OCI-LY3 (cell line): ENCODE data around the gene RAD51B.

Experiments
- H2AFZ ChIP-seq: fragments of 200-600, 300-600 bp; shearing (Covaris generic); 2 replicates; pipeline ENCODE4 v1.6.0; 2014; ENCODE audit warnings: antibody characterized with exemption, low read depth, low read length
- H3K27ac ChIP-seq: fragments of 200-600, 300-600 bp; sonication (generic); 2 replicates; pipeline ENCODE4 v1.5.1; 2014; ENCODE audit warnings: mild to moderate bottlenecking, low read length, moderate library complexity, mixed read lengths
- H3K27me3 ChIP-seq: fragments of 200-600, 300-600 bp; sonication (generic); 2 replicates; pipeline ENCODE4 v1.6.1; 2014; ENCODE audit warnings: low read depth, low read length, mixed read lengths
- H3K36me3 ChIP-seq: fragments of 200-600, 300-600 bp; sonication (generic); replicated peaks from 2 replicates; pipeline ENCODE3; 2014; ENCODE audit warnings: low read depth, low read length, mixed read lengths
- H3K4me1 ChIP-seq: fragments of 300-600, 200-600 bp; sonication (generic); 2 replicates; pipeline ENCODE4 v1.6.1; 2014; ENCODE audit warnings: low read length, mixed read lengths
- H3K4me2 ChIP-seq: fragments of 200-600, 300-600 bp; sonication (generic); 2 replicates; pipeline ENCODE4 v1.6.1; 2014; ENCODE audit warnings: low read length, mixed read lengths
- H3K4me3 ChIP-seq: fragments of 300-600, 200-600 bp; sonication (generic); 2 replicates; pipeline ENCODE4 v1.5.1; 2014; ENCODE audit warnings: antibody characterized with exemption, mild to moderate bottlenecking, low read length, moderate library complexity
- H3K79me2 ChIP-seq: fragments of 300-600, 200-600 bp; shearing (Covaris generic); 2 replicates; pipeline ENCODE4 v1.6.1; 2014; ENCODE audit warnings: mild to moderate bottlenecking, low read length, mixed read lengths
- H3K9ac ChIP-seq: fragments of 300-600, 200-600 bp; shearing (Covaris generic); 2 replicates; pipeline ENCODE4 v1.6.0; 2014; ENCODE audit warnings: mild to moderate bottlenecking, low read length, moderate library complexity
- H3K9me3 ChIP-seq: fragments of 200-600, 300-600 bp; shearing (Covaris generic); 2 replicates; pipeline ENCODE4 v1.6.1; 2014; ENCODE audit warnings: low read length, mixed read lengths; ENCODE audit not compliant: insufficient read depth
- H4K20me1 ChIP-seq: fragments of 200-600, 300-600 bp; sonication (generic); 2 replicates; pipeline ENCODE4 v1.6.1; 2016; ENCODE audit warnings: low read length, mixed read lengths; ENCODE audit not compliant: insufficient read depth
- CTCF ChIP-seq: fragments of 200-600, 300-600 bp; sonication (generic); IDR thresholded peaks from 2 replicates; pipeline ENCODE4 v1.5.1; 2014; ENCODE audit warnings: antibody characterized with exemption, low read length, low read depth
- EZH2phosphoT487 ChIP-seq: fragments of 200-600 bp; shearing (Covaris generic); IDR thresholded peaks from 2 replicates; pipeline ENCODE4 v1.6.1; 2018; ENCODE audit warnings: antibody characterized with exemption, mixed run types, low read depth

The RAD51B gene

GRCh38 chr14:68386446-68386845 lies 566.9 kb downstream of the RAD51B start:
- Histone ChIP-seq H3K27me3 (no peaks in the 10 kb centered on the region), H3K79me2 (no peaks in the 10 kb centered on the region), H3K27ac (no peak overlapping the region), H3K36me3 (no peaks in the 10 kb centered on the region), H3K4me1 (peaks cover 13% of the 10 kb centered on the region), H3K9ac (no peak overlapping the region), H3K9me3 (no peaks in the 10 kb centered on the region), H3K4me2 (no peak overlapping the region), H4K20me1 (no peaks in the 10 kb centered on the region), H3K4me3 (no peak overlapping the region), H2AFZ (no peak overlapping the region)
- TF ChIP-seq CTCF, result no peak

- H2AFZ ChIP-seq, result no peak overlapping the region
- H3K4me2 ChIP-seq, result no peak overlapping the region
- H3K27ac ChIP-seq, result no peak overlapping the region
- H4K20me1 ChIP-seq, result no peaks in the 10 kb centered on the region
- H3K9me3 ChIP-seq, result no peaks in the 10 kb centered on the region
- no peaks in the 10 kb centered on the region for H3K36me3 ChIP-seq
- TF ChIP-seq CTCF (no peak), EZH2phosphoT487 (no peak)
- H3K9ac ChIP-seq, result no peak overlapping the region
- H3K4me1 ChIP-seq, result peaks cover 14% of the 10 kb centered on the region
- no peaks in the 10 kb centered on the region for H3K27me3 ChIP-seq
- no peaks in the 10 kb centered on the region for H3K79me2 ChIP-seq
- no peak overlapping the region for H3K4me3 ChIP-seq
Observed at GRCh38 chr14:68386950-68387779, 567.6 kb downstream of the RAD51B start.

GRCh38 chr14:68389943-68390342 lies 570.4 kb downstream of the RAD51B start:
- no peak overlapping the region for H3K4me3 ChIP-seq
- no peak overlapping the region for H3K4me2 ChIP-seq
- H3K4me1 ChIP-seq, result peaks cover 11% of the 10 kb centered on the region
- H3K27me3 ChIP-seq, result no peaks in the 10 kb centered on the region
- no peak overlapping the region for H3K9ac ChIP-seq
- H3K79me2 ChIP-seq, result no peaks in the 10 kb centered on the region
- no peaks in the 10 kb centered on the region for H3K9me3 ChIP-seq
- no peak overlapping the region for H2AFZ ChIP-seq
- no peaks in the 10 kb centered on the region for H3K36me3 ChIP-seq
- TF ChIP-seq CTCF (no peak), EZH2phosphoT487 (no peak)
- H3K27ac ChIP-seq, result no peak overlapping the region
- no peaks in the 10 kb centered on the region for H4K20me1 ChIP-seq

- H3K9me3 ChIP-seq, result no peaks in the 10 kb centered on the region
- TF ChIP-seq EZH2phosphoT487, result no peak
- no peak overlapping the region for H2AFZ ChIP-seq
- no peaks in the 10 kb centered on the region for H3K79me2 ChIP-seq
- no peaks in the 10 kb centered on the region for H4K20me1 ChIP-seq
- H3K4me3 ChIP-seq, result no peak overlapping the region
- H3K36me3 ChIP-seq, result no peaks in the 10 kb centered on the region
- peaks cover 11% of the 10 kb centered on the region for H3K4me1 ChIP-seq
- no peak overlapping the region for H3K4me2 ChIP-seq
- no peaks in the 10 kb centered on the region for H3K27me3 ChIP-seq
- no peak overlapping the region for H3K27ac ChIP-seq
- H3K9ac ChIP-seq, result no peak overlapping the region
Observed at GRCh38 chr14:68390741-68391140, 571.2 kb downstream of the RAD51B start.
